T1000 (cell line): Measurements from ENCODE around the gene CREB3L1.

Experiments used
- DNase-seq: peaks from one replicate; lab custom pipeline; 2025; ENCODE audit warnings: mixed read lengths; lab: John Stamatoyannopoulos, UW

The CREB3L1 gene

GRCh38 chr11:46272816-46273427 lies 4.5 kb upstream of the CREB3L1 start:
- DNase-seq: no peak

GRCh38 chr11:46273511-46274205 lies 3.8 kb upstream of the CREB3L1 start:
- DNase-seq: no peak

GRCh38 chr11:46275964-46276641 lies 1.4 kb upstream of the CREB3L1 start:
- DNase-seq: no peak

- no peak for DNase-seq
Measured at GRCh38 chr11:46277313-46277621, 195 bp upstream of the CREB3L1 start.

GRCh38 chr11:46278387-46279125 lies 1.1 kb downstream of the CREB3L1 start:
- peak; percentile 43 for DNase-seq

GRCh38 chr11:46279126-46280099 lies 2.0 kb downstream of the CREB3L1 start:
- DNase-seq: no peak

GRCh38 chr11:46280706-46281105 lies 3.2 kb downstream of the CREB3L1 start:
- no peak for DNase-seq

GRCh38 chr11:46281371-46281831 lies 3.9 kb downstream of the CREB3L1 start:
- no peak for DNase-seq

GRCh38 chr11:46285173-46285572 lies 7.7 kb downstream of the CREB3L1 start:
- DNase-seq: no peak

- DNase-seq: no peak
Measured at GRCh38 chr11:46285594-46286033, 8.2 kb downstream of the CREB3L1 start.

- DNase-seq: no peak
Measured at GRCh38 chr11:46286789-46287188, 9.3 kb downstream of the CREB3L1 start.

GRCh38 chr11:46288451-46288850 lies 11.0 kb downstream of the CREB3L1 start:
- no peak for DNase-seq

GRCh38 chr11:46290011-46290410 lies 12.5 kb downstream of the CREB3L1 start:
- DNase-seq: no peak

- peak; percentile 71 for DNase-seq
Measured at GRCh38 chr11:46290598-46291309, 13.3 kb downstream of the CREB3L1 start.

GRCh38 chr11:46291441-46292150 lies 14.1 kb downstream of the CREB3L1 start:
- no peak for DNase-seq

GRCh38 chr11:46293066-46293465 lies 15.6 kb downstream of the CREB3L1 start:
- no peak for DNase-seq

- DNase-seq: no peak
Measured at GRCh38 chr11:46293641-46294103, 16.2 kb downstream of the CREB3L1 start.

- DNase-seq: peak; percentile 79
Measured at GRCh38 chr11:46294365-46295309, 17.2 kb downstream of the CREB3L1 start.
